Smooth muscle cell (in vitro differentiated cells): Measurements from ENCODE around the gene CDR2. TPM values are rescaled to one million over a fixed set of nuclear protein-coding genes. Genes with fewer than 3 reads are reported as not detected.

Experiments
- DNase-seq: peaks from one replicate; lab custom pipeline; 2025; ENCODE audit not compliant: unreplicated experiment; lab: John Stamatoyannopoulos, UW
- H2AFZ ChIP-seq: fragments of 200-600 bp; sonication (generic); 2 replicates; pipeline ENCODE4 v1.6.0; 2016; ENCODE audit warnings: antibody characterized with exemption, low read depth, mild to moderate bottlenecking
- H3F3A ChIP-seq: fragments of 200-600 bp; sonication (generic); 2 replicates; pipeline ENCODE4 v1.6.0; 2017; ENCODE audit warnings: antibody characterized with exemption, low read depth
- H3K27ac ChIP-seq: fragments of 200-600 bp; sonication (generic); 2 replicates; pipeline ENCODE4 v1.5.1; 2016; ENCODE audit warnings: low read depth, mild to moderate bottlenecking
- H3K27me3 ChIP-seq: fragments of 200-600 bp; sonication (generic); 2 replicates; pipeline ENCODE4 v1.6.1; 2016; ENCODE audit warnings: low read depth, mild to moderate bottlenecking
- H3K36me3 ChIP-seq: fragments of 200-600 bp; sonication (generic); 2 replicates; pipeline ENCODE4 v1.5.1; 2016; ENCODE audit warnings: low read depth
- H3K4me1 ChIP-seq: fragments of 200-600 bp; sonication (generic); 2 replicates; pipeline ENCODE4 v1.5.1; 2016; ENCODE audit warnings: low read depth
- H3K4me2 ChIP-seq: fragments of 200-600 bp; sonication (generic); 2 replicates; pipeline ENCODE4 v1.6.0; 2016; ENCODE audit warnings: mild to moderate bottlenecking
- H3K4me3 ChIP-seq: fragments of 200-600 bp; sonication (generic); 2 replicates; pipeline ENCODE4 v1.5.1; 2016; ENCODE audit warnings: mild to moderate bottlenecking
- H3K79me2 ChIP-seq: fragments of 200-600 bp; sonication (generic); 2 replicates; pipeline ENCODE4 v1.6.0; 2016; ENCODE audit warnings: low read depth, mild to moderate bottlenecking
- H3K9ac ChIP-seq: fragments of 200-600 bp; sonication (generic); 2 replicates; pipeline ENCODE4 v1.6.0; 2016; ENCODE audit warnings: low read depth
- H3K9me3 ChIP-seq: fragments of 200-600 bp; sonication (generic); replicated peaks from 2 replicates; pipeline ENCODE4 v1.5.1; 2016; ENCODE audit warnings: low read depth
- H4K20me1 ChIP-seq: fragments of 200-600 bp; sonication (generic); 2 replicates; pipeline ENCODE4 v1.6.0; 2016; ENCODE audit warnings: low read depth
- CTCF ChIP-seq: fragments of 200-600 bp; sonication (generic); IDR thresholded peaks from 2 replicates; pipeline ENCODE4 v1.5.1; 2017; ENCODE audit warnings: borderline replicate concordance, mild to moderate bottlenecking, antibody characterized with exemption; ENCODE audit not compliant: insufficient read depth, poor library complexity, severe bottlenecking
- WGBS: methylation state at CpG from one replicate; pipeline ENCODE4 v1.1.7; 2016; ENCODE audit warnings: low lambda C conversion rate; 5-methylcytosine and 5-hydroxymethylcytosine counted together
- polyA plus RNA-seq: library from polyadenylated mRNA; unstranded; fragments of >200 nt; fragmentation: Nextera tagmentation; extraction: Ambion mirVana; gene quantifications from 2 replicates; pipeline ENCODE4 v1.2.1, GENCODE V29; 2016
- total RNA-seq: library from RNA; depleted of rRNA; stranded (reverse); fragments of >200 nt; gene quantifications from 2 replicates; pipeline ENCODE4 v1.2.3, GENCODE V29; 2014

CDR2 gene
- total and polyA plus RNA-seq, 2 experiments from 2014 or later: 47.4 to 67.3 TPM

- Histone ChIP-seq H3K79me2 (peaks cover 33% of the 10 kb centered on the region), H3K9ac (no peak overlapping the region), H3K27me3 (no peaks in the 10 kb centered on the region), H3F3A (peaks cover 5% of the 10 kb centered on the region), H2AFZ (no peak overlapping the region), H4K20me1 (peaks cover 52% of the 10 kb centered on the region), H3K4me2 (peak overlapping the region; percentile 87), H3K4me1 (no peaks in the 10 kb centered on the region), H3K27ac (peak overlapping the region; percentile 96), H3K36me3 (no peaks in the 10 kb centered on the region), H3K4me3 (peak overlapping the region; percentile 90), H3K9me3 (no peaks in the 10 kb centered on the region)
- WGBS: 97% methylated on average over 1 of the region's 1 CpG
- DNase-seq: no peak
- no peak for TF ChIP-seq CTCF
Observed at GRCh38 chr16:22299036-22299435, 75.4 kb downstream of the CDR2 start.

- peak overlapping the region; percentile 59 for H2AFZ ChIP-seq
- H3K4me1 ChIP-seq: no peaks in the 10 kb centered on the region
- peak overlapping the region; percentile 96 for H3K9ac ChIP-seq
- no peaks in the 10 kb centered on the region for H3K27me3 ChIP-seq
- peak overlapping the region; percentile 96 for H3K27ac ChIP-seq
- no peaks in the 10 kb centered on the region for H3K36me3 ChIP-seq
- H3K79me2 ChIP-seq: peaks cover 33% of the 10 kb centered on the region
- TF ChIP-seq CTCF: no peak
- peaks cover 47% of the 10 kb centered on the region for H4K20me1 ChIP-seq
- no peaks in the 10 kb centered on the region for H3K9me3 ChIP-seq
- H3F3A ChIP-seq: peaks cover 5% of the 10 kb centered on the region
- H3K4me2 ChIP-seq: peak overlapping the region; percentile 87
- 6% methylated on average over 29 of the region's 39 CpGs for WGBS
- H3K4me3 ChIP-seq: peak overlapping the region; percentile 90
- peak; percentile 47 for DNase-seq
Observed at GRCh38 chr16:22297871-22298733, 76.3 kb downstream of the CDR2 start.

- Histone ChIP-seq H3K9ac (peak within 1 kb of the TSS; percentile 96), H3K4me1 (no peaks in the 10 kb centered on the region), H3K9me3 (no peaks in the 10 kb centered on the region), H3K27ac (peak within 1 kb of the TSS; percentile 96), H3K79me2 (peaks cover 28% of the 10 kb centered on the region), H3K27me3 (no peaks in the 10 kb centered on the region), H3K36me3 (no peaks in the 10 kb centered on the region), H3K4me2 (peak within 1 kb of the TSS; percentile 90), H2AFZ (peak within 1 kb of the TSS; percentile 80), H3K4me3 (peak within 1 kb of the TSS; percentile 90), H4K20me1 (peaks cover 39% of the 10 kb centered on the region), H3F3A (peaks cover 5% of the 10 kb centered on the region)
- peak; percentile 84 for TF ChIP-seq CTCF
- DNase-seq: peak; percentile 99
- WGBS: 1% methylated on average over 64 of the region's 76 CpGs
Observed at GRCh38 chr16:22297114-22297870, 77.1 kb downstream of the CDR2 start, which contains the start of gene POLR3E. Gene POLR3E (plus strand): TSS chr16:22297409. CDS start chr16:22302969, 5,560 bp downstream.
